GM13977 (cell line): ENCODE measurements around the gene DNLZ.
"Not testable (repeated sequence)": the region's sequence is repeated elsewhere in the genome, so short reads cannot be mapped to it uniquely, and the experiment has no call there.

ENCODE experiments used
- DNase-seq: peaks from one replicate; pipeline ENCODE4 v3.0.0; 2012; ENCODE audit warnings: low spot score
- CTCF ChIP-seq: IDR thresholded peaks from 2 replicates; pipeline ENCODE4 v1.5.1; 2012; ENCODE audit warnings: mild to moderate bottlenecking, control low read depth; ENCODE audit not compliant: insufficient read depth; ENCODE audit errors: extremely low read depth, missing control alignments
- in situ Hi-C: fragments of 300-500 bp; cut with MboI; formaldehyde crosslinking; loops from one replicate; pipeline ENCODE4 v1.12.0; 2022; ENCODE audit warnings: low sequenced_read_pairs, low pct_unique_long_range_greater_than_20kb, mixed read lengths, inconsistent platforms; ENCODE audit not compliant: unreplicated experiment

Gene DNLZ

GRCh38 chr9:136363106-136363948, at the start of gene DNLZ:
DNLZ (minus strand) TSS chr9:136363744; CDS start chr9:136363714, 30 bp downstream.
- peak; percentile 100 for DNase-seq
- TF ChIP-seq CTCF: peak; percentile 98
- in situ Hi-C loops: no loop called here

DNA sequence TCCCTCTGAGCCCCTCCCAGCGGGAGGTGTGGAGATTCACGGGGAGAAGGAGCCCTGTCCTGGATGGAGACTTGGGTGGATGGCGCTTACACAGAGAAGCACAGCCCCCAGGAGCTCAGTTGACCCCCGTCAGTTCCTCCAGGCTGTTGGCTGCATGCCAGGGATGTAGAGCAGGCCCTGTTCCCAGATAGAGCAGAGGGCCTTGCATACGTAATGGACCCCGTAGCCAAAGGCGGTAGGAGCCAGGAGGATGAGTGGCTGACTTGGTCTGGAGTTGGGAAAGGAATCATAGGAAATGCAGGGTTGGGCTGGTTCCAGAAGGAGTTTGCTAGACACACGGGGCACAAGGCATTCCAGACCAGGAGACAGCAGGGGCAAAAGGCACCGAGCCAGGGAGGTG, 49.4 kb upstream of the DNLZ start:
- DNase-seq: no peak
- in situ Hi-C loops: no loop called here
- TF ChIP-seq CTCF: no peak

GRCh38 chr9:136411378-136411777, 47.8 kb upstream of the DNLZ start:
- no peak for TF ChIP-seq CTCF
- in situ Hi-C loops: no loop called here
- no peak for DNase-seq

GRCh38 chr9:136410500-136411287, 47.1 kb upstream of the DNLZ start, which contains the start of the genes ENTR1 and PMPCA:
ENTR1 (minus strand) TSS chr9:136410614; CDS start chr9:136410397, 217 bp downstream.
PMPCA (plus strand) TSS chr9:136410658; CDS start chr9:136410669, 11 bp downstream.
- TF ChIP-seq CTCF: no peak
- in situ Hi-C loops: no loop called here
- peak; percentile 99 for DNase-seq

GRCh38 chr9:136409557-136410455, 46.3 kb upstream of the DNLZ start:
- DNase-seq: peak; percentile 67
- in situ Hi-C loops: no loop called here
- TF ChIP-seq CTCF: no peak

- no peak for TF ChIP-seq CTCF
- DNase-seq: no peak
- in situ Hi-C loops: no loop called here
These were observed 44.4 kb upstream of the DNLZ start for GRCh38 chr9:136407911-136408310.

- DNase-seq, in situ Hi-C loops: not testable (repeated sequence)
These were observed 43.5 kb upstream of the DNLZ start for GRCh38 chr9:136407061-136407460.

DNA sequence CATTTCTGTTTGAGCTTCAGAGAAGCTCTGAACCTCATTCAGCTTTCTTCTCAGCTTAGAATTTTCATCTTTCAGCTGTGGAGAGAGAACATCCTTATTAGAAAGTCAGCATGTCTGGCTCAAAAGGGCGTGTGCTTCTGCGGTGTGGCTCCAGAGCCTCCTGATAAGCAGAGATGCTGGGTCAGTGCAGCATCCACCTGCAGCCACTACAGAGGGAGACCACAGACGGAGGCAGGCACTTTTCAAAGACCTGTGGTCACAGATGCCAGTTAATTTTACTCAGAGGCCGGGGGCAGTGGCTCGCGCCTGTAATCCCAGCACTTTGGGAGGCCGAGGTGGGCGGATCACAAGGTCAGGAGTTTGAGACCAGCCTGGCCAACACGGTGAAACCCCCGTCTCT, 42.4 kb upstream of the DNLZ start:
- DNase-seq, in situ Hi-C loops: not testable (repeated sequence)
